Iris pigment epithelial cell (primary cell): ENCODE data around the gene WWC2.
"Not testable (repeated sequence)": the region's sequence is repeated elsewhere in the genome, so short reads cannot be mapped to it uniquely, and the experiment has no call there.

Experiments
- DNase-seq: peaks from one replicate; pipeline ENCODE4 v3.0.0-alpha.2; 2011; ENCODE audit warnings: low read depth

Gene WWC2

DNA sequence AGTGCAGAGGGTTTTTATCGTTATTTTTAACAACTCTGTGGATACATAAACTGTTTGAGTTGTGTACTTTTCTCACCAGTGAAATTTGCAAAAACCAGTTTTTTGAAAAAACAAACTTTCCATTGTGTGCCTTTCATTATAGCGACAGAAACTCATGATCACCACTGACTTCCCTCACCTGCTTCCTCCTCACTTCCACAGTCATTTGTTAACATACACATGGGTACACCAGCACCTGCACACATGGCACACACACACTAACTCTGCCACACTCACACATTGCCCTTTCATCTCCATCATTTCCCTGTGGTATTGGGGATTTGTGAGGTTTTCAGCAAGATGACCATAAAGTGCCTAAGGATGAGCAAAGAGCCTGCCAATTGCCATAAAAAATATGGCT, 200.4 kb downstream of the WWC2 start:
- no peak for DNase-seq

DNA sequence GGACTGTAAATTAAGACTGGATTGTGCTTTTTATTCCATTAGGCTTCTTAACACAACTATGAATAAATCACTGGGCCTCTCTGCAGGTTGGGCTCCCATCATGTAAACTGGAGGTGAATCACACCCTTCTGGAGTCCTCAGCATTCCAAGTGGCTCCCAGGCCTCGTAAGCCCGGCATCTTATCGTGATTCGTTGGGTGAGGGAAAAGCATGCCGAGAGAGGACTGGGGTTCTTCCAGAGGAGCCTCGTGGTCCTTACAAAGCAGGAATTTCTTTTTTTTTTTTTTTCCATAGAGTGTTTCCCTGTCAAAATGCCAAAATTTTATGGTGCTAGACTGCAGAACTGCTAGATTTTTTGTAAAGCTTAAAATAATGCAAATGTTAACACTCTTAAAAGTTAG, 201.0 kb downstream of the WWC2 start:
- no peak for DNase-seq

DNA sequence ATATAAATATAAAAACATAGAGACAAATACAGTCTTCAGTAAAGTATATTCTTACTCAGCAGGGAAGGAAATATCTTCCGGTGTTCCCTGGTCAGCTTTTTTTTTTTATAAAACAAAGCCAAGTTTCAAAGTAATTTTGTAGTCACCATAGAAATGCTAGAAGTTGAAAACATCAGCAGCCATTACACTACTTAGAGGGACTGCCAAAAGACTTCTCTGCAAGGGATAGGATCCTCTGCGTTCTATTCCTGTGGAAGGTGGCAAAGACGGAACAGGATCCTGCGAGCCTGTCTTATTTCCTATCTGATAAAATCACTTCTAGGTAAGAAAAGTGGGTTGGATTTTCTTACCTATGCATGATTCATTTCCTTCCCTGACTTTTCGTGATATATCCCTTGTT, 201.6 kb downstream of the WWC2 start:
- DNase-seq: no peak

DNA sequence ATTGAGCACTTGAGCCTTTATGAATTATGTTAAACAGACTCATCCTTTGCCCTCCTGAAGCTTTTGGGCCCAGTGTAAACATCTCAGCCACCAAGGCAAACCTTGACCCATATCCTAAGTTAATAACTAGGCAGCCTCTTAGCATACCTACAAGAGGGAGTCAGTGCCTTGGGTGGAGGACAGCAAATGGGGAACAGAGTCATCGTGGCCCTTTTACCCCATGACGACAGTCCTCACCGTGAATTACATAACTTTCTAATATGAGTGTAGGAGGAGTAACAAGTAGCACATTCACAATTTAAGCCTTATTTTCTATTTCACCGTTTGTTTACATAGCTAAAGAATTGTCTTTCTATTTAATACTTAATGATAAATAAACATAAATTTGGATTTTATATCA, 204.2 kb downstream of the WWC2 start:
- DNase-seq: no peak

DNA sequence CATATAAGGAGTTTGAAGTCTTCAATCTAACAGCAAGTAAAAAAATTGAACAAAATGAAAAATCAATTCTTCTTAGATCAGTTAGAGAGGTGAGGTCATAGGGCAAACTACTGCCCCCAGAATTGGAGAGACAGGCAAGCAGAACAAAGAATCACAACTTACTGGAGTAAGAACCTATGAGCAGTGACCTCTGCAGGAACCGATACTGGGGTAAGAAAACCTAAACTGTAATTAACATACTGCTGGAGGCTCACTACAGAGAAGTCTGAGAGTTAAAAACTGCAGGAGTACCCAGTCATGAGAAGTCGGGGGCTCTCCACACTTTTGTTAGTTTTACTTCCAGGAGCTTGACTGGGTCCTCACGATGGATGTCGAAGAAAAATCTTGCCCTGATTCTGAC, 205.0 kb downstream of the WWC2 start:
- no peak for DNase-seq

DNA sequence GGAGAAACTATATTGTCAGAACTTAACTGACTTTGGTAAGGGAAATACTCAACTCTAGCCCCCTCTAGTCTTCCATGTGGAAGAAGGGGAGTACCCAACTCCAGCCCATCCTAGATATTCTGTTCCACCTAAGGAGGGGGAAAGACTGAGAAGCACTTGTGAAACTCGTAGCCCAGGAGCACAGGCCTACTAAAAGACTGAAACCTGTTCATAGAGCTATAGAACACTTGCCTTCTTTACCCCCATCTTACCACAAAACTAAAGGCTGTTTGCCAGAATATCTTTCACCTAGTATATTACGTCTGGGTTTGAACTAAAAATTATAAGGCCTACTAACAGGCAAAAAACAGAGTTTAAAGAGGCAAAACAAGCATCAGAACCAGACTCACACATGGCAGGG, 205.5 kb downstream of the WWC2 start:
- DNase-seq: no peak

DNA sequence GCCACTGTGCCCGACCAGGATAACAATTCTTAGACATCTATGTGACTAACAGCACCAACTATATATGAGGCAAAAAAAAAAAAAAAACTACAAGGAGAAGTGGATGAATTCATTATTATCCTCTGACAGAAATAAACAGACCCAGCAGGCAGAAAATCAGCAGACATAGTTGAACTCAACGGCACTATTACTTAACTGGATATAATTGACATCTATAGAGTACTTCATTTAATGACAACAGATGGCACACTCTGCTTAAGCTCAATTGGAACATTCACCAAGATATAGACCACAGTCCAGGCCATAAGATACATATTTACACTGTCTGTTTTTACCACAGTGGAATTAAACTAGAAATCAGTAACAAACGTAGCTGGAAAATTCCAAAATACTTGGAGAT, 207.8 kb downstream of the WWC2 start:
- no peak for DNase-seq

DNA sequence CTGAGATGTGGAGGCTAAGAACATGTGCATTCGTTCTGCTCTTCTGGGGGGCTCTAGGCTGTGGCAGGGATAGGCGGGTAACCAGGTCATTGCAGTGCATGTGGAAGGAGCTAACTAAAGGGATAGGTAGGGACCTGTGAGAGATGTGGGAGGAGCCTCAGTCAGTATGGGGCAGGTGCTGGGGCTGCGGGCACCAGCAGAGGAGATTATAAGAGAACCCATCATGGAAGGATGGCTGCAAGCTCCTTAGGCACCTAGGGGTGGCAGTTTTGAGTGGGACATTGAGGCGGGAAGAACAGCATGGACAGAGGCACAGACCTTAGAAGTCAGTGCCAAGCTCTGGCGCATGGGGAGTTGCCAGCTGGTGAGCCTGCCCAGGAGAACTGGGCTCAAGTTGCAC, 213.8 kb downstream of the WWC2 start:
- no peak for DNase-seq

DNA sequence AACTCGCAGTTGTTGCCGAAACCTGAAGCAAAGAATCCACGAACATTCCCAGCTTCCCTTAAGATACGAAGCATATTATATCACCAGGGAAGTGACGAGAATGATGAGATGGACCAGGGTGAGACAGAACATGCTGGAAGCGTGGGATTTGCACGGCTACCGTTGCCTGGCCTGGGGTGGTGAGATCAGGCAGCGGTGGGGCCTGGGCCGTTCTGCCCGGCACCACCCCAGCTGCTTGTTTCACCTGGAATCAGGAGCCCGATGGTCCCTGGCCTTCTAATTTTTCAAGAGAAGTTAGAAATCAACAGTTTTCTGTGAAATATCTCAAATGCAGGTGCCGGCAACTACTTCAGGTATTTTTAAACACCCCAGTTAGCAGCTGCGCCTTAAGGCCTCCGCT, 215.3 kb downstream of the WWC2 start:
- DNase-seq: no peak

DNA sequence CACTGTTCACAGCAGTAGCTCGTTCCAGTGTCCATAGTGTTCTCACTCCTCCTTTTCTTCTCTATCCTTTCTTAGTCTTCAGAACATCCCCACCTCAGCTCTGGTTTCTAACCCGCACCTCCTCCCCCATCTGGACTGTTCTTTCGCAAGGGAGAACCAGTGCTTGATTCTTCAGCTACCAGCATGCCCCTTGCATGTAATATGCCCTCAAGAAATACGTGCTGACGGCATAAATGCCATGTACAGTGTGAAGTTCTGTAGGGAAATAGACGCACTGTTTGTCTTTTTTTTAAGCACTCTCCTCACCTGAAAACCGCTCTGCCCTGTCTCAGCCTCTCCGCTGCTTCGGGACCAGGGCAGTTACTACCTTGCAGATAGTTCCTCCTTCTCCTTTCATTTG, 215.7 kb downstream of the WWC2 start:
- no peak for DNase-seq

DNA sequence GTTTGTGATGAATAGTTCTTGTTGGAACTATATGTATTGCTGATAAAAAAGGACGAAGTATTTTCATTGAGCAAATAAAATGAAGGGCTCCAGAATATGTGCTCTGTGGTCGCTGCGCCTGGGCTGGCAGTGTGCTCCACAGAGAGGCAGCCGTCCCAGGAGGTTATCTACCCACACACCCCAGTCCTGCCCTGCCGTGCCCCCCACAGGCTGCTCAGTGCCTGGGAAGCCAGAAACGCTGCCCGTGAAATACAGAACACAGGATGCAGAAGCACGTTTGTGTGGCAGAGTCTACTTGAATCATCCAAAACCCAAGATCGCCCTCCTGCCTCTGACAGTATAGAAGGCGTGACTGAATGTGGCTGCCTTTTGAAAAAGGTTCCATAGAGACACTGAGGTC, 219.6 kb downstream of the WWC2 start:
- DNase-seq: no peak

DNA sequence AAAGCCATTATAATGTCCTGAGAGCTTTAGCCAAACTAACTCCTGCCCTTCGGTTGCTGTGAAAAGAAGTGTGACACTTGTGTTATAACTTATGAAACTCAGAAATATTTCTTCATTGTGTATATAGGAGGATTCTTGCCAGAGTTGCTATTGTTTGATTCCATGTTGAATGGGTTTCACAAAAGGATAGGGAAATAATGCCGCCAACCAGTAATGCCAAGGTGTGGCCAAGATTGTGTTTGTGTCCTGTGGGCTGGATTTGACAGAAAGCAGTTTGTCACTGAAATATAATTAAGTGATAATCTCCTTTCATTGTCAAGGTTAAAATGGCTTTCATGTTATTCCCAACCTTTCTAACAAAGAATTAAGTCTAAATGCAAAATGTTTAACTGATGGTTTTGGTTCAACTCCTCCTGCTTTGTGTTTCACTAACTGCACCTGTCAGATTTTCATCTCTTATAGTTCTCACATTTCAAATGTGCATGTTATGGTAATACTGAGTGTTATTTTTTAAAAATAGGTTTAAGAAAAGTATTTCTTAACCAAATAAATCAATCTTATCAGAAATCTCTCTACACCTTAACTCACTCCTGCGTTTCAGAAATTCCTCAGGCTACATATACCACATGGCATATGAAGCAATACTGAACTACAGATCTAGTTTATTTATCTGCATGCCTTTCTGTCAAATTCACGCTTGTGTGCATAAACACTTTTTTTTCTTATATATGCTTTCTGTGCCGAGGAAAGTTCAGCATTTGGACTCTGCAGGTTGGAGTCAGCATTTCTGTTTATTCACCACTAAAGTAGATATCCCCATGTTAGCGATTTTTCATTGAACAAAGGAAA, 221.4 kb downstream of the WWC2 start, which contains the start of gene CLDN22:
CLDN22 (minus strand) TSS at position 66 of the 849 bp plus-strand sequence; CDS start at position 8, 58 bp downstream.
- peak; percentile 71 for DNase-seq

DNA sequence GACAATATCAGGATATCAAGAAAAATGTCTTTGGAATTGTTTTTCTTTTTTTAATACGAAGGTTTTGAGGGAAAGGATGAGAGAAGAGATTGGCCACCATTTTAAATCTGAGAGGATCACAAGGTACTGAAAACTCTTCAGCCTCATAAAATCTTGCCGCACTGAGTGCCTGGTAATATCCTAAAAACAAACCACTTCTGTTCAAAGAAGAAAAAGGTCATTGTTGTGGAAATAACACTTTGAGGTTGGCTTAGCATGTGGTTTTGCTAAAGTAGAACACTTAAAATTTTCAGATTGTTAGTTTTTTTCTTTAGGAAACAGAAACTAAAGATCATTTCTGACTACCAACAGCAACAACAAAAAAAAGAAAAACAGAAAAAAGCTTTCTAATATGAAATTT, 222.0 kb downstream of the WWC2 start:
- DNase-seq: no peak

DNA sequence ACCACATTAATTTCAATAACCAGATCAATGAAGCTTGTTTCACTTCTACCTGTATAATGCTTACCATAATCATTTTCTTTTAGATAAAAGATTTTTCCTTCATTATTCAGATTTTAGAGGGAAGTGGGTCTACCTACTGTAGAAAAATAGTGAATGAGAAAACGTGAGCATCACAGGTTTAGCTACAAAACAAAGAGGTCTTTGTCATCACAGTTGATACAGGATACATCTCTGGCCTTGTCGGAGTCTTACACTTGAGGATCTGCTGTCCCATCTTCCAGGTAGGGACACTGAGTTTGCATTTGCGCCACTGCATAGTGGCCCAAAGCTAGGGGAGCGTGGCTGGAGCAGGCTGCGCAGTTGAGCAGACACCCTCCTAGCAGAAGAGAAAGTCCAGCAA, 222.5 kb downstream of the WWC2 start:
- DNase-seq: no peak

DNA sequence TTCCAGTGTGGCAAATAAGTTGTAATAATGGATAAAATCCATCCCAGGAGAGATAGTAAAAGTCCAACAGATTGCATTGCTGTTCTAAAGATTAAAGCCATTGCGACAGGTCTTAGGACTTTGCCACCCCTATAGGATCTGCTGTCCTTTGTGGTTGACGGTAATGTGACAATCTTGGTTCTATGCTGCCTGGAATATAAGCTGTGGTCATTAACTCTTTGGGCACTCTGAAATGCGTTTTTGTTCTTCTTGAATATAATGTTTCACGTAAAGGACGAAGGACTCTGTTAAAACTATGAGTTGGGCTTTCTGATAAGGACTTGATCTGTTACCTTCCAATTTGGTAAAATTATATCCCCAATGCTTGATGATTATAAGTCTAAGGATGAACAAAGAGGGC, 223.3 kb downstream of the WWC2 start, which contains the start of gene CLDN24:
CLDN24 (minus strand) TSS at position 101 of the 400 bp plus-strand sequence; CDS start at position 101, 0 bp downstream.
- no peak for DNase-seq

DNA sequence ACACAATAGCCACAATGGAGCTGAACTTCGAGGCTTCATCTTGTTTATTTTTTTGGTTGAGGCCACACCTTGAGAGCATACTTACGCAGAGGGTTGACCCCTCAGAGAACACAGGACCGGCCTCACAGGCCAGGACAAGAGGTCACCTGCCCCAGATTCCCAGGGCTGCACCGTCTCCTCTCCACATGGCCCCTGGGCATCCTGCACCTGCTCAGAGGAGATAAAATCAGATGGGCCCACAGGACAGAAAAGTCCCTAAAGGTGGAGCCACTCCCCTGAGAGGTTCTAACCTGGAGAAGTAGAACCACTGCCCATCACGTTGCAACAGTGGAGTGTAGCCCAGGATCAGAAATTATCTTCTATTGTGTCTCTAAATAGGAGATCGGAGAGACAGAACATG, 224.2 kb downstream of the WWC2 start:
- no peak for DNase-seq

DNA sequence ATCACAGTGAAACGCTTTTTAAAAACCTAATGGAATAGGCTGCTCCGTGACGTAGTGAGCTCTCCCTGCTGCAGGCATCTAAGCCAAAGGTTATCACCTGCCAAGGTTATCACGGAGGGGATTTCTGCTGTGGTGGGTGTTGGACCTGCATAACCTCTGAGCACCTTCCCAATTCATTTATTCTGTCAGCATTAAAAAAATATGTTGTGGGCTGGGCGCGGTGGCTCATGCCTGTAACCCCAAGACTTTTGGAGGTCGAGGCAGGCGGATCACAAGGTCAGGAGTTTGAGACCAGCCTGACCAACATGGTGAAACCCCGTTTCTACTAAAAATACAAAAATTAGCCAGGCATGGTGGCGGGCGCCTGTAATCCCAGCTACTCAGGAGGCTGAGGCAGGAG, 225.0 kb downstream of the WWC2 start:
- not testable (repeated sequence) for DNase-seq

DNA sequence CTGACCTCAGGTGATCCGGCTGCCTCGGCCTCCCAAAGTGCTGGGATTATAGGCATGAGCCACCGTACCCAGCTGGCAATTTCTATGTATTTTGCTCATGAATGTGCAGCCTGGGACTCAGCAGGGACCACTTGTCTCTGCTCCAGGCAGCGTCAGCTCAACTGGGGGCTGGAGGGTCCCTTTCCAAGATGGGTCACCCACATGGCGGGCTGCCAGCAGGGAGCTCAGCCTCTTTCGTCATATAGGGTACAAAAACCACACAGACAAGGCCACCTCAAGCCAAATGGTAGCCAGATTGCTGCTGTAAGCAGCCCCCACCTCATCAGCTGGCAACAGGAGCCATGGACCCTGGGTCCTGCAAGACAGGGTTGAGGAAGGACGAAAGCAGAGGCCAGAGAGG, 225.6 kb downstream of the WWC2 start:
- DNase-seq: no peak

DNA sequence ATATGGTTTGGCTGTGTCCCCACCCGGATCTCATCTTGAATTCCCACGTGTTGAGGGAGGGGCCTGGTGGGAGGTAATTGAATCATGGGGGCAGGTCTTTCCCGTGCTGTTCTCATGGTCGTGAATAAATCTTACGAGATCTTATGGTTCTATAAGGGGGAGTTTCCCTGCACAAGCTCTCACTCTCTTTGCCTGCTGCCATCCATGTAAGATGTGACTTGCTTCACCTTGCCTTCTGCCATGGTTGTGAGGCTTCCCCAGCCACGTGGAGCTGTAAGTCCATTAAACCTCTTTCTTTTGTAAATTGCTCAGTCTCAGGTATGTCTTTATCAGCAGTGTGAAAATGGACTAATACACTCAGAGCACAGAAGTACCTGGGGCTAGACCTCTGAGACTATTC, 227.3 kb downstream of the WWC2 start:
- not testable (repeated sequence) for DNase-seq

DNA sequence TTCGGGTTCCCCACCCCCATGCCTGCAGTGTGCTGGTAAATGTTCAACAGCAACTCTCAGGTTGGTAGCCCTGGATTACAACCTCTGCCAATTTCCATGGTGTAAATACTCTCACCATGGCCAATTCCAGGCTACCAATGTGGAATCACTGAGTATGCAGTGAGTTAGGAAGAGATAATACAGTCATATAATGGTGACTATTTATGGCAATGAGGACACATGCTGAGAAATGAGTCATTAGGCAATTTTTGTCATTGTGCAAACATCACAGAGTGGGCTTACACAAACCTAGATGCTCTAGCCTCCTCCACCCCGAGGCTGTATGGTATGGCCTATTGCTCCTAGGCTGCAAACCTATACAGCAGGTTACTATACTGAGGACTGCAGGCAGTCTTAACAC, 227.8 kb downstream of the WWC2 start:
- no peak for DNase-seq

DNA sequence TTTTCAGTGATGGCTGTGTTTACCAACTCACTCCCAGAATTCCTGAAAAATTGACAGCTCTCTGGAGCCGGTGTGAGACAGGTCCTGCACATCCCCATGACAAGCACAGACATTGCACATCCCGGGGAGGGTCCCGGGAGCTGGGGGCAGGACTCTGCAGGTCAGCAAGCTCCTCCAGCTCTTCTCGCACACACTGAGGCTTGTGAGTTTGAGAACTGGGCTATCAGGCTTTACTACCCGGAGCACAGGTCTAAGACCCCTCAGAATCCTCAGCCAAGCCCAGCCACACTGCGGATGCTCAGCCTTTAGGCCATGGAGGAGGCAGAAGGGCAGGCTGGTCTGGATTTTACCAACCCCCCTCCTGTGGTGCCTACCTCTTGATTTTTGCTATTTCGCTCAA, 228.8 kb downstream of the WWC2 start:
- no peak for DNase-seq

DNA sequence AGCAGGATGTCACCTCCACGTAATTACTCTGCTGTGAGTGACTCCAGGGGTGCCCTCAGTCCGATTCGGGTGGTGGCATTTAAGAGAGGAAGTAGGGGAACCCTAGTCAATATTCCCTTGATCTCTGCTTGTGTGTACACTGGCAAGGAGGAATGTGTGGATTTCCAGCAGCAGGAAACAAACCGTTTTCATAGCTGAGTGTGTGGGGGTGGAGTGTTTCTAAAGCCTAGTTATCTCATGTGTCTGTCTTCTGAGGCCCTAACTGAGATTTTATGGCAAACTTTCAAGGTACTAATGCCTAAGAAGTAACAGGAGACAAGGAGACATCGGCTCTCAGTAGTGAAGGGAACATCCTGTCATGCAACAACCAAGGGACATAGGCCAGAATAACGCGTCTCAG, 229.8 kb downstream of the WWC2 start:
- peak; percentile 68 for DNase-seq

DNA sequence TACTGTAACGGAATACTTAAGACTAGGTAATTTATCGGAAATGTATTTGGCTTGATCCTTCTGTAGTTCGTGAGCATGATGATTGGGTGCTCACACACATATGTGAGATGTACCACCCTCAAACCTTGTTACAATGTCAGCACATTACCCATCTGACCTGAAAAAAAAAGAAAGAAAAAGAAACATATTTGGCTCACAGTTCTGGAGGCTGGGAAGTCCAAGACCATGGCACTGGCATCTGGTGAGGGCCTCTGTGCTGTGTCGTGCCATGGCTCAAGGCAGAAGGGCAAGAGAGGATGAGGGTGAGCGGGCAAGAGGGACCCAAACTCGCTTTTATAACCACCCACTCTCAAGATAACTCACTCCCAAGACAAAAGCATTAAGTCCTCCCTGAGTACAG, 230.2 kb downstream of the WWC2 start:
- no peak for DNase-seq
